ENCODE data around the gene LIPC.

The LIPC gene

GRCh38 chr15:58431221-58432149 lies at the start of gene LIPC:
LIPC (plus strand) TSS chr15:58431991; CDS start chr15:58432033, 42 bp downstream.
- DNase-seq, result no peak

- DNase-seq, result peak; percentile 6
Measured at GRCh38 chr15:58383876-58384275, 47.9 kb upstream of the LIPC start.

- DNase-seq, result no peak
Measured at GRCh38 chr15:58384667-58385066, 47.1 kb upstream of the LIPC start.

GRCh38 chr15:58386081-58386480 lies 45.7 kb upstream of the LIPC start:
- no peak for DNase-seq

GRCh38 chr15:58386641-58387040 lies 45.1 kb upstream of the LIPC start:
- DNase-seq, result no peak

- DNase-seq, result no peak
Measured at GRCh38 chr15:58387130-58387529, 44.7 kb upstream of the LIPC start.

- no peak for DNase-seq
Measured at GRCh38 chr15:58388211-58388610, 43.6 kb upstream of the LIPC start.

GRCh38 chr15:58390118-58390517 lies 41.7 kb upstream of the LIPC start:
- no peak for DNase-seq

- no peak for DNase-seq
Measured at GRCh38 chr15:58390655-58391054, 41.1 kb upstream of the LIPC start.

GRCh38 chr15:58391088-58391487 lies 40.7 kb upstream of the LIPC start:
- no peak for DNase-seq

- no peak for DNase-seq
Measured at GRCh38 chr15:58392141-58392540, 39.6 kb upstream of the LIPC start.

- no peak for DNase-seq
Measured at GRCh38 chr15:58392611-58393161, 39.1 kb upstream of the LIPC start.

GRCh38 chr15:58393241-58393662 lies 38.5 kb upstream of the LIPC start:
- no peak for DNase-seq

- no peak for DNase-seq
Measured at GRCh38 chr15:58396181-58396580, 35.6 kb upstream of the LIPC start.

GRCh38 chr15:58398071-58398470 lies 33.7 kb upstream of the LIPC start:
- no peak for DNase-seq

GRCh38 chr15:58398643-58399042 lies 33.1 kb upstream of the LIPC start:
- DNase-seq, result no peak

GRCh38 chr15:58399739-58400138 lies 32.1 kb upstream of the LIPC start:
- DNase-seq, result no peak

GRCh38 chr15:58401276-58401675 lies 30.5 kb upstream of the LIPC start:
- DNase-seq, result no peak

GRCh38 chr15:58401991-58402649 lies 29.7 kb upstream of the LIPC start:
- no peak for DNase-seq

GRCh38 chr15:58403581-58403980 lies 28.2 kb upstream of the LIPC start:
- no peak for DNase-seq

GRCh38 chr15:58404020-58404419 lies 27.8 kb upstream of the LIPC start:
- DNase-seq, result no peak

GRCh38 chr15:58404722-58405121 lies 27.1 kb upstream of the LIPC start:
- no peak for DNase-seq

GRCh38 chr15:58405865-58406264 lies 25.9 kb upstream of the LIPC start:
- DNase-seq, result no peak

GRCh38 chr15:58406811-58407210 lies 25.0 kb upstream of the LIPC start:
- DNase-seq, result no peak

All from activated CD4-positive, alpha-beta T cell treated with anti-CD3 and anti-CD28 coated beads, Interleukin-2, amount 50 U/mL, for 16 hours (primary cell).